Liver (tissue), 9 donors: ENCODE data around the gene CFAP74. TPM values are rescaled to one million over a fixed set of nuclear protein-coding genes. Genes with fewer than 3 reads are reported as not detected.

Source experiments
- DNase-seq: peaks from one replicate; pipeline ENCODE4 v3.0.0-alpha.2; 2017; ENCODE audit warnings: low spot score
- H3K27ac ChIP-seq, 2 donors: one replicate each; pipeline ENCODE4 v1.7.0; 2013; ENCODE audit warnings: inconsistent platforms in 2 of 2, low read length in 2 of 2, control low read depth in 1 of 2, low read depth in 1 of 2, mild to moderate bottlenecking in 1 of 2
- H3K27me3 ChIP-seq, 4 donors: one replicate each; pipeline versions ENCODE4 v1.6.1 to v1.7.0; 2013; ENCODE audit warnings: low read length in 3 of 4, inconsistent platforms in 1 of 4, mild to moderate bottlenecking in 1 of 4, moderate library complexity in 1 of 4; ENCODE audit not compliant: control insufficient read depth in 4 of 4, insufficient read depth in 4 of 4
- H3K36me3 ChIP-seq, 4 donors: one replicate each; pipeline versions ENCODE4 v1.6.1 to v1.7.0; 2013; ENCODE audit warnings: low read length in 3 of 4, mild to moderate bottlenecking in 3 of 4, low read depth in 1 of 4, moderate library complexity in 1 of 4; ENCODE audit not compliant: control insufficient read depth in 4 of 4, insufficient read depth in 3 of 4
- H3K4me1 ChIP-seq, 4 donors: one replicate each; pipeline versions ENCODE4 v1.6.1 to v1.7.0; 2013; ENCODE audit warnings: low read length in 3 of 4, mild to moderate bottlenecking in 3 of 4, moderate library complexity in 1 of 4; ENCODE audit not compliant: control insufficient read depth in 4 of 4, insufficient read depth in 4 of 4
- H3K4me3 ChIP-seq, 3 donors: one replicate each; pipeline versions ENCODE4 v1.6.1 to v1.7.0; 2013; ENCODE audit warnings: low read length in 3 of 3, control low read depth in 1 of 3, low read depth in 1 of 3, mild to moderate bottlenecking in 1 of 3
- H3K9ac ChIP-seq, 2 donors: one replicate each; pipeline ENCODE4 v1.7.0; 2013; ENCODE audit warnings: low read length in 2 of 2, mild to moderate bottlenecking in 2 of 2, moderate library complexity in 2 of 2, control low read depth in 1 of 2, low read depth in 1 of 2
- H3K9me3 ChIP-seq, 4 donors: one replicate each; pipeline versions ENCODE4 v1.6.1 to v1.7.0; 2013; ENCODE audit warnings: low read length in 3 of 4; ENCODE audit not compliant: control insufficient read depth in 4 of 4
- CTCF ChIP-seq: fragments of 150-350 bp; IDR thresholded peaks from 2 replicates; pipeline ENCODE4 v1.5.1; 2017; ENCODE audit warnings: improper control_type of control experiment, low read depth, low read length; ENCODE audit not compliant: missing input control
- GABPA ChIP-seq, 2 donors: IDR thresholded peaks in 1 of 2; conservative IDR thresholded peaks in 1 of 2; 2 replicates each; pipeline ENCODE4 v1.6.1; 2016; ENCODE audit warnings: antibody characterized with exemption in 2 of 2, mild to moderate bottlenecking in 1 of 2, moderate library complexity in 1 of 2
- HNF4A ChIP-seq, 2 donors: conservative IDR thresholded peaks; 2 replicates each; pipeline ENCODE4 v1.6.1; 2016; ENCODE audit warnings: antibody characterized with exemption in 2 of 2, mild to moderate bottlenecking in 2 of 2
- HNF4G ChIP-seq: IDR thresholded peaks from 2 replicates; pipeline ENCODE4 v1.6.1; 2016; ENCODE audit warnings: antibody characterized with exemption
- JUND ChIP-seq, 2 donors: IDR thresholded peaks; 2 replicates each; pipeline ENCODE4 v1.6.1; 2016; ENCODE audit warnings: antibody characterized with exemption in 2 of 2
- MAX ChIP-seq: IDR thresholded peaks from 2 replicates; pipeline ENCODE4 v1.6.1; 2016; ENCODE audit warnings: antibody characterized with exemption
- NR2F2 ChIP-seq: IDR thresholded peaks from 2 replicates; pipeline ENCODE4 v1.6.1; 2016; ENCODE audit warnings: antibody characterized with exemption
- RAD21 ChIP-seq, 2 donors: IDR thresholded peaks; 2 replicates each; pipeline ENCODE4 v1.6.1; 2016; ENCODE audit warnings: antibody characterized with exemption in 2 of 2, mild to moderate bottlenecking in 2 of 2
- RXRA ChIP-seq, 2 donors: IDR thresholded peaks; 2 replicates each; pipeline ENCODE4 v1.6.1; 2017 to 2018; ENCODE audit warnings: antibody characterized with exemption in 2 of 2, mild to moderate bottlenecking in 1 of 2
- SP1 ChIP-seq: IDR thresholded peaks from 2 replicates; pipeline ENCODE4 v1.6.1; 2018; ENCODE audit warnings: antibody characterized with exemption, mild to moderate bottlenecking
- TAF1 ChIP-seq: conservative IDR thresholded peaks from 2 replicates; pipeline ENCODE4 v1.6.1; 2016; ENCODE audit warnings: antibody characterized with exemption, mild to moderate bottlenecking
- YY1 ChIP-seq: IDR thresholded peaks from 2 replicates; pipeline ENCODE4 v1.6.1; 2016; ENCODE audit warnings: antibody characterized with exemption, mild to moderate bottlenecking
- WGBS: extraction: QIAGEN DNeasy Blood & Tissue Kit; methylation state at CpG from one replicate; pipeline ENCODE4 v1.1.7; 2013; 5-methylcytosine and 5-hydroxymethylcytosine counted together
- polyA plus RNA-seq, 2 donors: library from polyadenylated mRNA; stranded (reverse) in 1 of 2; unstranded in 1 of 2; fragments of 200-250 nt in 1 of 2; fragments of >200 nt in 1 of 2; fragmentation: Nextera tagmentation in 1 of 2; extraction: Ambion mirVana in 1 of 2; gene quantifications; one replicate each; pipeline versions ENCODE4 v1.2.1 to v1.2.3, GENCODE V29; 2013 to 2015
- total RNA-seq, 2 donors: library from RNA; depleted of rRNA; stranded (reverse); fragments of >200 nt; gene quantifications; one replicate each; pipeline ENCODE4 v1.2.3, GENCODE V29; 2014
- donor health status: healthy.
- donor health status: healthy.
- donor health status: healthy.
- donor health status: healthy.
- donor health status: healthy.

CFAP74 gene
- total and polyA plus RNA-seq, 4 donors, result under 0.01 to 0.31 TPM; not detected in 2

- H3K27me3 ChIP-seq, result no peaks in the 10 kb centered on the region
- DNase-seq, result no peak
- TF ChIP-seq HNF4G, result no peak
- TF ChIP-seq MAX, result no peak
- no peak for TF ChIP-seq CTCF
- no peak overlapping the region for H3K4me3 ChIP-seq
- H3K9me3 ChIP-seq, result no peaks in the 10 kb centered on the region
- no peaks in the 10 kb centered on the region for H3K36me3 ChIP-seq
- 85% methylated on average over 8 of the region's 8 CpGs for WGBS
- H3K9ac ChIP-seq, result no peak overlapping the region
- H3K4me1 ChIP-seq, result peaks cover 4 to 20% (median 14%) of the 10 kb centered on the region in 4 donors
- no peak overlapping the region for H3K27ac ChIP-seq
Measured at GRCh38 chr1:1907098-1907736, 96.4 kb downstream of the CFAP74 start.

- peak in 1 of 2 donors; percentile 22 for TF ChIP-seq GABPA (IDR thresholded peaks at IDR 0.05 in 1 of 2, conservative IDR thresholded peaks at IDR 0.05 in 1 of 2)
- no peak for TF ChIP-seq YY1
- TF ChIP-seq CTCF, result peak; percentile 95
- peak; percentile 58 to 71 for TF ChIP-seq RXRA (IDR thresholded peaks at IDR 0.05)
- peak; percentile 23 for TF ChIP-seq SP1
- peak; percentile 99 for TF ChIP-seq RAD21 (IDR thresholded peaks at IDR 0.05)
- no peak for TF ChIP-seq HNF4G
- TF ChIP-seq TAF1, result no peak
- TF ChIP-seq NR2F2, result peak; percentile 84
- TF ChIP-seq HNF4A (conservative IDR thresholded peaks at IDR 0.05), result peak in 1 of 2 donors; percentile 33
- no peak for TF ChIP-seq JUND (IDR thresholded peaks at IDR 0.05)
- no peak overlapping the region for H3K27ac ChIP-seq
- no peaks in the 10 kb centered on the region for H3K27me3 ChIP-seq
- H3K36me3 ChIP-seq, result no peaks in the 10 kb centered on the region
- H3K4me1 ChIP-seq, result peaks cover 4 to 20% (median 14%) of the 10 kb centered on the region in 4 donors
- WGBS, result 23% methylated on average over 15 of the region's 15 CpGs
- H3K9ac ChIP-seq, result peak overlapping the region in 1 of 2 donors; percentile 8
- no peak overlapping the region for H3K4me3 ChIP-seq
- peak; percentile 83 for DNase-seq
- H3K9me3 ChIP-seq, result no peaks in the 10 kb centered on the region
Measured at GRCh38 chr1:1906185-1907097, 97.1 kb downstream of the CFAP74 start.
